ENCODE data around the gene PAN3.

Gene PAN3

DNA sequence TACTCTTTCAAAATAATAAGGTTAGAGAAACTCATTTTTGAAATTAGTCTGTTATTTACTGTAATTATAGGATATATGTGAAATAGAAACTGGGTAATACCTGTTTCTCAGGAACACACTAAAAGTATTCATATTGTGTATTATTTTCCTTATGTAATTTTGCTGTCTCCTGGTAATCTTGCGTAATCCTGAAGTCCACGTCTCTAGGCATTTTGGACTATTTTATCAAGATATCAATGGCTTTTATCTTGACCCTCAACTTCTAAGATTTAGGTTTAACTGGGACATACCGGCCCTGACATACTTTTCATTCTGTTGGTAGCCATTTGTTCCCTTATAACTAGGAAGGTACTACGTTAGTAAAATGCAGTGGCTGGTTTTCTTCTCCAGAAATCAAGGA, 80.3 kb downstream of the PAN3 start:
- DNase-seq (ENCODE audit: low read depth), result no peak
- TF ChIP-seq, protein P1, sequence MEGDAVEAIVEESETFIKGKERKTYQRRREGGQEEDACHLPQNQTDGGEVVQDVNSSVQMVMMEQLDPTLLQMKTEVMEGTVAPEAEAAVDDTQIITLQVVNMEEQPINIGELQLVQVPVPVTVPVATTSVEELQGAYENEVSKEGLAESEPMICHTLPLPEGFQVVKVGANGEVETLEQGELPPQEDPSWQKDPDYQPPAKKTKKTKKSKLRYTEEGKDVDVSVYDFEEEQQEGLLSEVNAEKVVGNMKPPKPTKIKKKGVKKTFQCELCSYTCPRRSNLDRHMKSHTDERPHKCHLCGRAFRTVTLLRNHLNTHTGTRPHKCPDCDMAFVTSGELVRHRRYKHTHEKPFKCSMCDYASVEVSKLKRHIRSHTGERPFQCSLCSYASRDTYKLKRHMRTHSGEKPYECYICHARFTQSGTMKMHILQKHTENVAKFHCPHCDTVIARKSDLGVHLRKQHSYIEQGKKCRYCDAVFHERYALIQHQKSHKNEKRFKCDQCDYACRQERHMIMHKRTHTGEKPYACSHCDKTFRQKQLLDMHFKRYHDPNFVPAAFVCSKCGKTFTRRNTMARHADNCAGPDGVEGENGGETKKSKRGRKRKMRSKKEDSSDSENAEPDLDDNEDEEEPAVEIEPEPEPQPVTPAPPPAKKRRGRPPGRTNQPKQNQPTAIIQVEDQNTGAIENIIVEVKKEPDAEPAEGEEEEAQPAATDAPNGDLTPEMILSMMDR (IDR thresholded peaks at IDR 0.05; ENCODE audit: low read depth, low read length), result no peak
- TF ChIP-seq, protein P2, sequence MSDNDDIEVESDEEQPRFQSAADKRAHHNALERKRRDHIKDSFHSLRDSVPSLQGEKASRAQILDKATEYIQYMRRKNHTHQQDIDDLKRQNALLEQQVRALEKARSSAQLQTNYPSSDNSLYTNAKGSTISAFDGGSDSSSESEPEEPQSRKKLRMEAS (IDR thresholded peaks at IDR 0.05; ENCODE audit: low read depth, low read length), result no peak
- no peak for TF ChIP-seq POLR2A (IDR thresholded peaks at IDR 0.05; ENCODE audit: extremely low read depth, insufficient read length)
- TF ChIP-seq MYC (IDR thresholded peaks at IDR 0.05; ENCODE audit: low read depth, low read length), result no peak
- H3K4me3 ChIP-seq (ENCODE audit: low read depth, low read length), result no peak overlapping the region

DNA sequence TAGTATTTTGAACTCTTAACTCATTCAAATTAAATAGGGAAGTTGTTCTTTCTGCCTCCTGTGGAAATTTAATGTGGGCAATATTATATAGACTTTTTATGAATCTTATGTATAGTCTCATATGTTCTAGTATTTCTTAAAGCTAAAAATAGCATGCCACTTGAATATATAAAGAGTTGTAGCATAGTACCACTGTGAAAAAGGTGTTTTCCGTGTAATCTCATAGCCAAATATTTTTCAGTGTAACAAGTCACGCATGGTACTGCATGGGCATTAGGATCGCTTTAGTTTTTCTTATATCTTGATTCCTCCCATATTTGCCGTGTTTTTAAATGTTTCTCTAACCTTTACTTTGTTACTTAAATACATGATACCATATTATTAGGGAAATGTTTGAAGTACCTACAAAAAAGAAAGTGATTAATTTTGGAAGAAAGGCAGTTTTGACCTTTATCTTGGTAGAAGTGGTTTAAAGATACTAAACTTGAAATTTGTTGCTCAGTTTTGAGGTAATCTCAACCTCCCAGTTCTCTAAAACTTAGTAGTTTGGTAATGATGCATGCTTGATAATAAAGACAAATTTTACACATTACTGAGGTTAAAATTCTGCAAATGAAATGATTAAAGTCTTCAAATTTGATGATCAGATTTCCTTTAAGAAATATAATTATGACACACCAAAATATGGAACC, 81.2 kb downstream of the PAN3 start:
- TF ChIP-seq, protein P1 (IDR thresholded peaks at IDR 0.05; ENCODE audit: low read depth, low read length), result no peak
- TF ChIP-seq, protein P2 (IDR thresholded peaks at IDR 0.05; ENCODE audit: low read depth, low read length), result no peak
- TF ChIP-seq POLR2A (IDR thresholded peaks at IDR 0.05; ENCODE audit: extremely low read depth, insufficient read length) (no peak), MYC (IDR thresholded peaks at IDR 0.05; ENCODE audit: low read depth, low read length) (no peak)
- no peak overlapping the region for H3K4me3 ChIP-seq (ENCODE audit: low read depth, low read length)
- no peak for DNase-seq (ENCODE audit: low read depth)

DNA sequence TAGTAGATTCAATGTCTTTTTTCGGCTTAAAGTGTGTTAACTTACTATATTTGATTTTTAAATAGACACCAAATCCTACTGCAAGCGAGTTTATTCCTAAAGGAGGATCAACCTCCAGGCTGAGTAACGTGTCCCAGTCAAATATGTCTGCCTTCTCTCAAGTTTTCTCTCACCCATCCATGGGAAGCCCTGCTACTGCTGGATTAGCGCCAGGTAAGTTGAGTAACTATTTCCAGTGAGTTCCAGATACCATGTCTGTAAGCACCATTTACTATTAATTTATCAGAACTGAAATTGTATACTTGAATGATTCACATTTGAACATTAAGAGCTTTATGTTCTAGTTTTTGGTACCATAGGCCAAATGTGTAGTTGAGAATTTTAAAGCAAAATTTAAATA, 81.8 kb downstream of the PAN3 start:
- no peak for DNase-seq (ENCODE audit: low read depth)
- no peak overlapping the region for H3K4me3 ChIP-seq (ENCODE audit: low read depth, low read length)
- TF ChIP-seq MYC (IDR thresholded peaks at IDR 0.05; ENCODE audit: low read depth, low read length), result no peak
- TF ChIP-seq, protein P1 (IDR thresholded peaks at IDR 0.05; ENCODE audit: low read depth, low read length), result no peak
- TF ChIP-seq POLR2A (IDR thresholded peaks at IDR 0.05; ENCODE audit: extremely low read depth, insufficient read length), result no peak
- TF ChIP-seq, protein P2 (IDR thresholded peaks at IDR 0.05; ENCODE audit: low read depth, low read length), result no peak

DNA sequence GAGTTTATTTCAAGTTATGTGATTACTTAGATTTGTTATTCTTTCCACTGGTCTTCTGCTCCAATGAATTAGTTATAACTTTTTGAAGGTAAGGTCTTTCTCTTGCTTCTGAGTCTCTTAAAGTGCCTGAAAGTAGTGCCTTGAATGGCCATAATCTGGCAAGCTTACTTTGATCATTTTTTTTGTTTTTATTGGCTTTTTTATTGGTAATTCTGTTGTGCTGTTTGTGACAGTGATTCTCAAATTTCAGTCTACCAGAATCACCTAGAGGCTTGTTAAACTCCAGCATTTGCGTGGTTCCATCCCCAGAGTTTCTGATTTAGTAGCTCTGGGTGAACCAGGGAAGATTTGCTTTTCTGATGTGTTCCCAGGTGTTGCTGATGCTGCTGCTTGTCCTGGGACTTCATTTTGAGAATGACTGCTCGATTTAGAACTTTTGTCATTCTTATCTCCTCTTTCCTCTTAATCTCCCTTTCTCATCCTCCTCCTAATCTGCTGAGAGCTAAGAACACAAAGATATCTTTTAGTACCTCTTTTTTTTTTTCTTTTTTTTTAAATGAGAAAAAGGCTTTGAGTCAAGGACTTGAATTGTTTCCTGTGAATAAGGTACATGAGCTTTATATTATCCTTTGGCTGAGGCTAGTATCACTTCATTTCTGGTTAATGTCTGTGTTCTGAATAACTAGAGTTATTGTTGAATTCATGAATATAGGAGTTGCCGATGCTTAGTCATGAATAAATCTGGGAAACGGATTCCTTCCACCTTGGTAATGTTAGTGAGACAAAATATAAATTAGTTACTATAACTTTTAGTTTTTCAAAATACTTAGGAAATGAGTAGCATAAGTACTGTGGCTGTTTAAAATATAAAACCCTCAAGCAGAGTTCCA, 91.4 kb downstream of the PAN3 start:
- TF ChIP-seq MYC (IDR thresholded peaks at IDR 0.05; ENCODE audit: low read depth, low read length) (no peak), POLR2A (IDR thresholded peaks at IDR 0.05; ENCODE audit: extremely low read depth, insufficient read length) (no peak)
- TF ChIP-seq, protein P1 (IDR thresholded peaks at IDR 0.05; ENCODE audit: low read depth, low read length), result no peak
- TF ChIP-seq, protein P2 (IDR thresholded peaks at IDR 0.05; ENCODE audit: low read depth, low read length), result no peak
- DNase-seq (ENCODE audit: low read depth), result no peak
- no peak overlapping the region for H3K4me3 ChIP-seq (ENCODE audit: low read depth, low read length)

DNA sequence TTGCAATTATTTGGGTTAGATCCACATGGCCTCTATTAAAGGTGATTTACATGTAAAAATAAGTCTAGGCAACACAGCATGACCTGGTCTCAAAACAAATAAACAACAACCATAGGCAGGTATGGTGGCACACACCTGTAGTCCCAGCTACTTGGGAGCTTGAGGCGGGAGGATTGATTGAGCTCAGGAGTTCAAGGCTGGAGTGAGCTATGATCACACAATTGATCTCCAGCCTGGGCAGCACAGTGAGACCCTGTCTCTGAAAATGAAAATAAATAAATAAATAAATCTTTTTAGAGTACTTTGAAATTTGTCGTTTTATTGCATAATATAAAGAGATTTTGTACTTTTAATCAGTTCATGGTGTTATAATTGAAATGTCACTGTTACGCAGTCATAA, 93.3 kb downstream of the PAN3 start:
- TF ChIP-seq, protein P2 (IDR thresholded peaks at IDR 0.05; ENCODE audit: low read depth, low read length), result no peak
- TF ChIP-seq POLR2A (IDR thresholded peaks at IDR 0.05; ENCODE audit: extremely low read depth, insufficient read length) (no peak), MYC (IDR thresholded peaks at IDR 0.05; ENCODE audit: low read depth, low read length) (no peak)
- TF ChIP-seq, protein P1 (IDR thresholded peaks at IDR 0.05; ENCODE audit: low read depth, low read length), result no peak
- no peak for DNase-seq (ENCODE audit: low read depth)
- H3K4me3 ChIP-seq (ENCODE audit: low read depth, low read length), result no peak overlapping the region
